HG03135 (cell line): ENCODE data around the gene MTNR1A.

ENCODE experiments used
- ATAC-seq: cut with Tn5 transposase; IDR thresholded peaks from one replicate; pipeline ENCODE4 v1.9.1; 2021; ENCODE audit warnings: mild to moderate bottlenecking, moderate library complexity; ENCODE audit not compliant: unreplicated experiment

Gene MTNR1A

GRCh38 chr4:186497043-186497442, 58.3 kb downstream of the MTNR1A start:
- ATAC-seq = no peak

- ATAC-seq = no peak
Observed at GRCh38 chr4:186494496-186494895, 60.9 kb downstream of the MTNR1A start.

- ATAC-seq = no peak
Observed at GRCh38 chr4:186487726-186488125, 67.6 kb downstream of the MTNR1A start.

GRCh38 chr4:186486172-186486571, 69.2 kb downstream of the MTNR1A start:
- no peak for ATAC-seq

GRCh38 chr4:186485561-186486062, 69.8 kb downstream of the MTNR1A start:
- ATAC-seq = no peak

GRCh38 chr4:186485150-186485549, 70.2 kb downstream of the MTNR1A start:
- ATAC-seq = no peak

GRCh38 chr4:186483656-186484055, 71.7 kb downstream of the MTNR1A start:
- no peak for ATAC-seq
